Neuron (in vitro differentiated cells): ENCODE measurements around the gene CERS6.

Experiments
- H2AFZ ChIP-seq: one replicate; pipeline ENCODE4 v1.6.1; 2013; ENCODE audit warnings: low read depth, mild to moderate bottlenecking, inconsistent platforms, low read length, moderate library complexity
- H3K27me3 ChIP-seq: one replicate; pipeline ENCODE4 v1.6.1; 2013; ENCODE audit warnings: low read length; ENCODE audit not compliant: insufficient read depth
- H3K36me3 ChIP-seq: one replicate; pipeline ENCODE4 v1.6.1; 2013; ENCODE audit warnings: low read length; ENCODE audit not compliant: insufficient read depth
- H3K4me1 ChIP-seq: one replicate; pipeline ENCODE4 v1.6.1; 2013; ENCODE audit warnings: low read length; ENCODE audit not compliant: insufficient read depth
- H3K4me3 ChIP-seq: 2 replicates; pipeline ENCODE4 v1.5.1; 2013; ENCODE audit warnings: mild to moderate bottlenecking, low read length, moderate library complexity
- H3K9me3 ChIP-seq: one replicate; pipeline ENCODE4 v1.6.1; 2013; ENCODE audit warnings: low read length

Gene CERS6

DNA sequence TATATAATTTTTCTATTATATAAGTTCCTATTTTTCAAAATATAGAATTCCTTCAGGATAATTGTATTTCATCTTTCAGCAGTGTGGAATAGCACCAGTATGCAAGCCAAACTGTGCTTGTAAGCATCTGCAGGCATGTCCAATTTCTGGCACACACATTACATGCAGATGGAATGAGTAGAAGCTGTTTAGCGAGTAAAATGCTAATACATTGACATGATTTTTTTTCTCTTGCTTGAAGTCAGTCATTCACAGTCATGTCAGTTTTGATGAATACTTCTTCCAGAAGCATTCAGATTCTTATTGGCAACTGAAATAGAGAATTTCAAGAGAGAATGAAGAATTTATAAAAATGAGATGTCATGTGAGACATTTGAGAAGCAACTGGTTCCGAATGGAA, 109.4 kb downstream of the CERS6 start:
- Histone ChIP-seq H3K9me3 (no peaks in the 10 kb centered on the region), H3K4me3 (no peak overlapping the region), H3K27me3 (no peaks in the 10 kb centered on the region)

DNA sequence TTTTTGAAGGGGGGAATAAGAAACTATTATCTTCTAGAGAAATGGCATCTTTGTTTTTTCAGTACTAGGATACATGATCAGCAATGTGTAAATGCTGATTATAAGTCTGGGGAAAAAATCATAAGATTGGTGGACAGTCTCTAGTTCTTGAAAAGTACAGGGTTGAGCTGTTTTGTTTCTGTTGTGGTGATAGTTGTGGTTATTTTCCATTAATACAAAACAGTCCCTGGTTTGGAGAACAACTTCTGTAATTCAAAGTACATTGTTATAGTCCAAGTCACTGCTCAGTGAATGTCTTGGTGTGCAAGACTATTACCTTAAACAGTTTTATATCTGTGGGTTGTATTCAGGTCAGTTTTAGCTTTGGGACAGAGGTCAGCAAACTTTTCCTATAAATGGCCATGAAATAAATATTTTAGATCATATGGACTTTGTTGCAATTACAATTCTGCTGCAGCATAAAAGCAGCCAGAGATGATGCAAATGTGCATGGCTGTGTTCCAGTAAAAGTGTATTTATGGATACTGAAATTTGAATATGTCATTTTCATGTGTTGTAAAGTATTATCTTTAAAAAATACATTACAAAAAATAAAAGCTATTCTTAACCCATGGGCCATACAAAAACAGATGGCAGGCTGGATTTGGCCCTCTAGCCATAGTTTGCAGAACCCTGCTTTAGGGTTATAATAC, 111.0 kb downstream of the CERS6 start:
- Histone ChIP-seq H3K27me3 (no peaks in the 10 kb centered on the region), H3K36me3 (peaks cover 6% of the 10 kb centered on the region), H3K4me3 (no peak overlapping the region)

More for the DNA sequence above, 109.4 kb downstream of the CERS6 start:
- no peaks in the 10 kb centered on the region for H3K4me1 ChIP-seq
- H3K36me3 ChIP-seq, result peaks cover 12% of the 10 kb centered on the region
- H2AFZ ChIP-seq, result no peak overlapping the region

DNA sequence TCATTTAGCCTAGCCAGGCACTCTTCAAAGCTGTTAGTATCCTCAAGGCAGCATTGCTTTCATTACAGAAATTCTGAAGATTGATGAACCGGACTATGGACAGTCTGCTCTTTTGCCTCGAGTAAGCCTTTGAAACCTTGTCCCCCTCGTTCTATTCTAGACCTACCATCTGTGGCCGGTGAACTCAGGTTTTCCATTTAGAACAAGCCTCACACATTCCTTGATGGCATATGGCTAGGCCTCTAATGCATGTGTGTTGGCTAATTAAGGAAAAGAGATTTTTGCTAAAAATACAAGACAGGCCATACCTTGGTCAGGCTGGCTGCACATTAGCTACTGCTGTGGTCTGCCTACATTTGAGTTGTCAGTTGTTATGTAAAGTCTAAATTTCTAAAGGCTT, 111.8 kb downstream of the CERS6 start:
- Histone ChIP-seq H3K36me3 (peaks cover 3% of the 10 kb centered on the region), H3K4me3 (no peak overlapping the region), H2AFZ (no peak overlapping the region), H3K4me1 (no peaks in the 10 kb centered on the region), H3K27me3 (no peaks in the 10 kb centered on the region), H3K9me3 (no peaks in the 10 kb centered on the region)

More for the DNA sequence above, 111.0 kb downstream of the CERS6 start:
- no peak overlapping the region for H2AFZ ChIP-seq
- H3K4me1 ChIP-seq, result no peaks in the 10 kb centered on the region
- H3K9me3 ChIP-seq, result no peaks in the 10 kb centered on the region

DNA sequence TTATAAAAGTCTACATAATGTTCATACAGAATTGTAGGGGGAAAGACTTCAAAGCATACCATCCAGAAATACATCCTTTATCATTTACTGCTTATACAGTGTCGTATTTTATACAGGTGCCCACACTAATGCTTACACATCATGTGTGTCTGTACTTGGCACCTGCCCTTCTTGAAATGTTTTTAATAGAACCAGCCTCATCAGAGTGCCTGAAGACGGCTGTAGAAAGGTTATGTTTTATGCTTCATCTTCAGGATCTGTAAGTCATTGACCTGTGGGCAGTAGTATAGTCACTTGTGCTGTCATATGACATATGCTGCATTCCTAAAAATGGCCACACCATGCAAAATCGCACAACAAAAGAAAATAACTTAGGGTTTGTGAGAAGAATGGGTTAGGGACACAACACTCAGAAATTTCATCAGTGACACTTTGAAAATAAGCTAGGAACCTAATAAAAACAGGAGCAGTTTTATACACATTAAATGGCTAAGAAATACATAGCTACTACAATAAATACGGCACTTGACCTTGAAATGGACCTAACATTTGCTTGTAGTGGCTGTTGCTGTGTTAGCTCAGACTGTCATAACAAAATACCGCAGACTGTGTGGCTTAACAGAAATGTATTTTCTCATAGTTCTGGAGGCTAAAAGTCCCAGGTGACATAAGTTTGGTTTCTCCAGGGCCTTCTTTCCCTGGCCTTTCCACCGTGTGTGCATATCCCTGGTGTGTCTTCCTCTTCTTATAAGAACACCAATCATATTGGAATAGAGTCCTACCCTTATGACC, 112.6 kb downstream of the CERS6 start:
- H2AFZ ChIP-seq, result no peak overlapping the region
- H3K9me3 ChIP-seq, result no peaks in the 10 kb centered on the region
- no peaks in the 10 kb centered on the region for H3K4me1 ChIP-seq
- H3K4me3 ChIP-seq, result no peak overlapping the region
- H3K27me3 ChIP-seq, result no peaks in the 10 kb centered on the region
- H3K36me3 ChIP-seq, result no peaks in the 10 kb centered on the region

DNA sequence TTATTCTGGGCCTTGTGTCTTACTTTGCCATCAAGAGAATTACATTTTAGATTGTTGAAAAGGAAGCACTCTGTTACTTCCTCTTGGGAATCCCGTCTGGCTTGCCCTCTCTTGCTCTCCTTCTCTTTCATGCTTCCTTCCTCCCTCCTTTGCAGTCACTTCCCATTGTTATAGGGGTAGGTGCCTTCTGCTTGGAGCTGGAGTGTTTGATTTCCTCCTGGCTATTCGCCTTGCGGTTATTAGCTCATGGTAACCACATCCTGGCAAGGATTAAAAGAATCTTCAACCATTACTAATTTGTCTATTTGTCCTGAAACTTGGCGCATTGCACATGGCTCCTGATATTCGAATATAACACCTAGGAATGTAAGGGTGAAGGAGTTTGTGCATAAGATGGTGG, 115.0 kb downstream of the CERS6 start:
- H3K9me3 ChIP-seq, result no peaks in the 10 kb centered on the region
- no peak overlapping the region for H2AFZ ChIP-seq
- H3K4me3 ChIP-seq, result no peak overlapping the region
- no peaks in the 10 kb centered on the region for H3K36me3 ChIP-seq
- H3K27me3 ChIP-seq, result no peaks in the 10 kb centered on the region
- no peaks in the 10 kb centered on the region for H3K4me1 ChIP-seq

DNA sequence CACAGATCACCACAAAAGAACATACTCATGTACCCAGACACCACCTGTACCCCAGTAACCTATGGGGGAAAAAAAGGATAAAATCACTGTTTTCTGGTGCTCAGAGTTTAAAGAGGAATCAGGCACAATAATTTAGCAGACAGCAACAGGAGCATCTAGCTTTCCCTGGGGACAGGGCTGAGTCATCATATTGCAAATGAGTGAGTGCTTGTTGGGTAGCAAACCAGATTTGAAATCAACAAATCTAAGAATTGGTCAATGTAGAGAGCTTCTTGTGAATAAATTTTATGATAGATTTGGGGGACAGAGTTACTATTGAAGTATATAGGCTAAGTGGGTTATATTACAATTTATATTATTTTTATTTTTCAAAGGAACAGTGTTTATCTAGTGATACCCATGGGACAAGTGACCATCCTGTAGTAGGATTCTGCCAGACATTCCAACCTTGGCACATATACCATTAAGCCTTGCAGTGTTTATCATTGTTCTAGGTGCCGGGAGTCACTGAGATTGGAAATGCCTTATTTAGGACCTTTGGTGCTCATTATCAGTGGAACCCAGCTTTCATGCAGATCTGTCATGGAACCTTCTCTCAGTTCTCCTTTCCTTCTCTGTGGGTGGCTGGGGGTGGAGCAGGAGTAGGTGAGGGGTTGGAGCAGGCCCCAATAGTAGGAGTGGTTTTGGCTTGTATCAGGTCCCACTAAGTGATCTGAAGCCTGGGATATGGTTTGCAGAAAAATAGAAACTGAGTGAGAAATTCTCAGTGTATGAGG, 117.2 kb downstream of the CERS6 start:
- no peaks in the 10 kb centered on the region for H3K27me3 ChIP-seq
- H2AFZ ChIP-seq, result no peak overlapping the region
- H3K4me1 ChIP-seq, result no peaks in the 10 kb centered on the region
- H3K4me3 ChIP-seq, result no peak overlapping the region
- H3K9me3 ChIP-seq, result no peaks in the 10 kb centered on the region
- no peaks in the 10 kb centered on the region for H3K36me3 ChIP-seq

DNA sequence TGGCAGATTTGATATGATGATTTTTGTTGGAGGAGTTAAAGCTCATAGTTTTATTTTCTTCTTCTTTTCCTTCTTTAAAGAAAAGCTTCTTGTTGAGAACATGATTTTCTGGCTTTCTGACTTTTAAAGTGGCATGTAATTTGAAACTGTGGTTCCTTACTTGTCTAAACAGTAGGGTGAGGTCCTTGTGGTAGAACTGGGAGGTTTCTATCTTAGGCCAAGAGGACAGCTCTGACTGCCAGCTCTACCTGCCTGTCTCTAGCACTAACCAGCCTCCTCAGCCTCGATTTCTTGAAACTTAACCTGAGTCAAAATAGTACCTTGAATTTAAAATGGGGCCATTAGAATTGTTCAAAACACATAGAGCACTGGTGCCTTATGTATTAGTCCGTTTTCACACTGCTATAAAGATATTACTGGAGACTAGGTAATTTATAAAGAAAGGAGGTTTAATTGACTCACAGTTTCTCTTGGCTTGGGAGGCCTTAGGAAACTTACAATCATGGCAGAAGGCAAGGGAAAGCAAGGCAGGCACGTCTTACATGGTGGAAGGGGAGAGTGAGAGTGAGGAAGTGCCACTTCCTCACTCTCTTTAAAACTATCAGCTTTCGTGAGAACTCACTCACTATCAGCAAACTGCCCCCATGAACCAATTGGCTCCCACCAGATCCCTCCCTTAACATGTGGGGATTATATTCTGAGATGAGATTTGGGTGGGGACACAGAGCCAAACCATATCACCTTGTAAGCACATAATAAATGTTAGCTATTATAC, 119.0 kb downstream of the CERS6 start:
- no peaks in the 10 kb centered on the region for H3K4me1 ChIP-seq
- no peaks in the 10 kb centered on the region for H3K9me3 ChIP-seq
- no peak overlapping the region for H2AFZ ChIP-seq
- H3K36me3 ChIP-seq, result no peaks in the 10 kb centered on the region
- H3K27me3 ChIP-seq, result no peaks in the 10 kb centered on the region
- no peak overlapping the region for H3K4me3 ChIP-seq

DNA sequence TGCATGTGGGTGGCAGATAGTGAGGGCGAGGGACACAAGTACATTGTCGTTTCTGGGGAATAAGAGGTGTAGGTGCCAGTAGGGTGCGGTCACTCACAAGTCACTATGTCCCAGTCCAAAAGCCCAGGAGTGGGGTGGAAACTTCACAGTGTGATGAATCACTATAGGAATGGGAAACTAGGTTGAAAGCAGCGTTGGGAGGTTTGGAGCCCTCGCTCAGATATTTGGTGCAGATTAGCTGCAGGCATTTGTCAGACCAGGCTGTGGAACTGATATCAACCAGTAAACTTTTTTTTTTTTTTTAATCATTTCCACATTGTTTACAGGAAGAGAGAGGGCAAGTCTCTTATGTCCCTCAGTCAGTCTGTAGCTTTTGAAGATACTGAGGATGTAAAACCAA, 121.8 kb downstream of the CERS6 start:
- Histone ChIP-seq H2AFZ (no peak overlapping the region), H3K36me3 (no peaks in the 10 kb centered on the region), H3K27me3 (no peaks in the 10 kb centered on the region), H3K4me3 (no peak overlapping the region), H3K4me1 (peaks cover 1% of the 10 kb centered on the region), H3K9me3 (no peaks in the 10 kb centered on the region)

DNA sequence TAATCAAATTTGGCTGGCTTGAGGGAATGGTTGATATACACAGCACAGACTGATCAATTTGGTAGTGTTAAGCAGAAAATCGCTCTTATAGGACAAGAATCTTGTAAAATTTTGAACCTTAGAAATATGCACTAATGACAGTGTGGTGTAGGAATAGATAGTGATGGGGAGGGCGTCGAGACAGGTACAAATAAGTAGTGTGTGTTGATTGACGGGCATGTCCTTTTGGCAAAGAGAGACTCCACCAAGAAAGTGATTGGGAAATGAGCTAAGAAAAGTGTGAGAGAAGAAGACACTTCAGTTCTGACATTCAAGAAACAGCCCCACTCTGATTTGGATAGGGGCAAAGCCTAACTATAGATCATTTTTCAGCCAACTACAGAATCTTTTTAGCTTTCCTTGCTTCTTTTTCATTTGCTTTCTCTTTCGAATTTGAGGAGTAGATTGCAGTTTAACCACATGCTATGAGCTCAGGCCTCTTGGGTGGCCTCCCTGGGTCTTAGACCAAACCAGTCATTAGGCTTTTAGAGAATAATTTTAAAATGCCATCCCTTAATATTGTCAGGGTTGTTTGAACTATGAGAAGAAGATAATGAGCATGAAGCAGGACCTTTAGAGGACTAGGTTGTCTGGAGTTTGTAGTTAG, 127.1 kb downstream of the CERS6 start:
- Histone ChIP-seq H2AFZ (no peak overlapping the region), H3K36me3 (no peaks in the 10 kb centered on the region), H3K27me3 (no peaks in the 10 kb centered on the region), H3K4me1 (peaks cover 19% of the 10 kb centered on the region), H3K9me3 (peaks cover 3% of the 10 kb centered on the region), H3K4me3 (no peak overlapping the region)

DNA sequence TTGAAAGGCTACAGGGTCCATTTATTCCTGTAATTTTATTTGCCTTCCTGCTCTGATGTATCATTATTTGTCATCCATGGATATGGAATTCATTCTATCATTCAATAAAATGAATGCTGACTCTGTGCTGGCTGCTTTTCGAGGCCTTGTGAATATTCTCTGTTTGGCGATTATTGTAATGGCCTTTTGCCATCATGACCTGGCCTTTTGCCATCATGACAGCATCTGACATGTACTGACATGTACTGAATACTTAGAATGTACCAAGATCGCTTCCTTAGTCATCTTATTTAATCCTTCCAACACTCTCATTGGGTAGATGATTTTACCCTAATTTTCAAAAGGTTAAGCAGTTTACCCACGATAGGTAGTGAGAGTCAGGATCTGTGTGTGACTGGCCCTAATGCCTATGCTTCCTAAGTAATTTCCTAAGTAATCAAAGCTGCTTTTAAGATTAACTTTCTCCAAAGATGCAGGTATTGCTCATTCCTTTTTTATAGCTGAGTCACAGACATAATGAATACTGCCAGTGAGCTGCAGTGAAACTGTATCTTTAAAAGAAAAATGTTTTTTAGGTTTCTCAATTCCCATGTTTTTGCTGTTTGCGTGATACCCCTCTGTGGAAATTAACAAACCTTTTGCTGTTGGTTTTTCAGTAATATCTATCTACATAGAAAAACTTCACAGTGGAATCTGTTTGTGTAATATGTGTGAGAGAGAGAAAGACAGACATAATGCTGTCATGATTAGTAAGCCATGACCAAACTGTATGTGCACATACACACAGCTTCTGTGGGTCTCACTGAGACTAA, 127.8 kb downstream of the CERS6 start:
- H3K4me3 ChIP-seq, result no peak overlapping the region

DNA sequence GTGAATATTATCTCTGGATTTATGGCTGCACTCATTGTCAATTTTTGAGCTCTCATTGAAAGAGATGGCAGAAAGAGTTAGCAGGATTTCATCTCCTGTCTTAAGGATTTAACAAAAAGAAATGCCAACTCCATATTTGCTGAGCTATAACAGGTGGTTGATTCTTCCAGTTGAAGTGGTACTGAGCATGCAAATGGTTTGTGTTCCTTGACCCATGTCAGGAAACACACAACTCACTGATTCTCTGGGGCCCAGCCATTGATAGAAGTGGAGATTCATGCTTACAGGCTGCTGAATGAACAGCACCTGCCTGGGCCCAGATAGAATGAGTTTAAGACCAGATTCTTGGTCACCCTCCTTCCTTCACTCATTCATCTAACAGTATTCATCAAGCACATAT, 128.8 kb downstream of the CERS6 start:
- H3K36me3 ChIP-seq, result no peaks in the 10 kb centered on the region
- peaks cover 3% of the 10 kb centered on the region for H3K9me3 ChIP-seq
- H2AFZ ChIP-seq, result no peak overlapping the region
- no peak overlapping the region for H3K4me3 ChIP-seq
- H3K27me3 ChIP-seq, result no peaks in the 10 kb centered on the region
- H3K4me1 ChIP-seq, result peaks cover 19% of the 10 kb centered on the region

More for the DNA sequence above, 127.8 kb downstream of the CERS6 start:
- Histone ChIP-seq H3K9me3 (peaks cover 3% of the 10 kb centered on the region), H3K27me3 (no peaks in the 10 kb centered on the region), H3K4me1 (peaks cover 19% of the 10 kb centered on the region), H2AFZ (no peak overlapping the region), H3K36me3 (no peaks in the 10 kb centered on the region)

DNA sequence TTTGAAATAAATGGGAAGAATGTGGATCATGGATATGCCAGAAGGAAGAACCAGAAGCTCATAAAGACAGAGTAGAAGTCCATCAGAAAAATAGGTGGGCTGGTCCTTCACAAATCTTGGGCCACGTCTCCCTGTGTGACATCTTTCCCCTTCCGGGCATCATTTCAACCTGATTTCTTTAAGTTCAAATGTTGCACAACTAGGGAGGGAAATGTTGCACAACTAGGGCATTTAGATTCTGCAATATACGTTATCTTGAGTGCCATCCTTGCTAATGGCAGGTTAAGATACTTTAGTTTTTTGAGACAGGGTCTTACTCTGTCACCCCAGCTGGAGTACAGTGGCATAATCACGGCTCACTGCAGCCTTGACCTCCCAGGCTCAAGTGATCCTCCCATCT, 129.6 kb downstream of the CERS6 start:
- Histone ChIP-seq H3K9me3 (peaks cover 3% of the 10 kb centered on the region), H2AFZ (no peak overlapping the region), H3K4me3 (no peak overlapping the region), H3K4me1 (peaks cover 19% of the 10 kb centered on the region), H3K36me3 (no peaks in the 10 kb centered on the region), H3K27me3 (no peaks in the 10 kb centered on the region)
